ENCODE measurements around the gene GNE.
"Not testable (repeated sequence)": the region's sequence is repeated elsewhere in the genome, so short reads cannot be mapped to it uniquely, and the experiment has no call there.

The GNE gene, protein sequence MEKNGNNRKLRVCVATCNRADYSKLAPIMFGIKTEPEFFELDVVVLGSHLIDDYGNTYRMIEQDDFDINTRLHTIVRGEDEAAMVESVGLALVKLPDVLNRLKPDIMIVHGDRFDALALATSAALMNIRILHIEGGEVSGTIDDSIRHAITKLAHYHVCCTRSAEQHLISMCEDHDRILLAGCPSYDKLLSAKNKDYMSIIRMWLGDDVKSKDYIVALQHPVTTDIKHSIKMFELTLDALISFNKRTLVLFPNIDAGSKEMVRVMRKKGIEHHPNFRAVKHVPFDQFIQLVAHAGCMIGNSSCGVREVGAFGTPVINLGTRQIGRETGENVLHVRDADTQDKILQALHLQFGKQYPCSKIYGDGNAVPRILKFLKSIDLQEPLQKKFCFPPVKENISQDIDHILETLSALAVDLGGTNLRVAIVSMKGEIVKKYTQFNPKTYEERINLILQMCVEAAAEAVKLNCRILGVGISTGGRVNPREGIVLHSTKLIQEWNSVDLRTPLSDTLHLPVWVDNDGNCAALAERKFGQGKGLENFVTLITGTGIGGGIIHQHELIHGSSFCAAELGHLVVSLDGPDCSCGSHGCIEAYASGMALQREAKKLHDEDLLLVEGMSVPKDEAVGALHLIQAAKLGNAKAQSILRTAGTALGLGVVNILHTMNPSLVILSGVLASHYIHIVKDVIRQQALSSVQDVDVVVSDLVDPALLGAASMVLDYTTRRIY

DNA sequence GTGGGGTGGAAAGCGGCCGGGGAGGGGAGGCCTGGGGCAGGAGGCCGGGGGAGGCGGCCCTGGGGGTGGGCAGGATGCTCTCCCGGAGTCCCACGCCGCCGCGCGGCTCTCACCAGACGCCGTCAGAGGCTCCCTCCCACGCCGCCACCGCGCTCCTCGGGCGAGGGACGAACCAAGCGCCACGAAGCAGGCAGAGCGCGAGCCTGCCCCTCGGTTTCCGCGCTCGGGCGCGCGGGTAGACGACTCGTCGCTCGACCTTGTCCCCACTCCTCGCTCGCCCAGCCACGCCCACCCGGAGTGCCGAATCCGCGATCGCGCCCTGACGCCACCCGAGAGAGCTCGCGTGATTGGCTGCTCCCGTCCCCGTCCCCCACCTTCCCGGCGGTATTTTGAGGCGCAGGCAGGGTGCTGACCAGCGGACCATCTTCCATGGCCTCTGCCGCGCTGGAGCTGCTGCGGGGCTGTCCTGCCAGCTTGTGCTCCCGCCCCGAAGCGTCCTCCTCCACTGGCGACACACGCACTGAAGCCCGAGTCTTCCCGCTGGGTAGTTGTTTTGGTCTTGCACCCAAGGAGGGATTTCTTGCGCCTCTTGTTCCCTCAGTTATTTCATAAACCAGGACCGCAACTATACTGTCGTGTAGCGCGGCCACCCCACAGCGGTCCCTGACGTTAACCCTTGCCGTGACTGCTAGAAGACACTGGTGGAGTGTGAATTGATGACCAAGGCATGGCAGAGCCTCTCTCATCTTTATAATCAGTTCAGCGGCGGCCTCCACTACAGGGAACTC, at the start of gene GNE:
TSS of gene GNE (minus strand) at position 241 of the 788 bp plus-strand sequence. CDS start 9,093 bp downstream, outside the sequence.
- DNase-seq: peak; percentile 95

DNA sequence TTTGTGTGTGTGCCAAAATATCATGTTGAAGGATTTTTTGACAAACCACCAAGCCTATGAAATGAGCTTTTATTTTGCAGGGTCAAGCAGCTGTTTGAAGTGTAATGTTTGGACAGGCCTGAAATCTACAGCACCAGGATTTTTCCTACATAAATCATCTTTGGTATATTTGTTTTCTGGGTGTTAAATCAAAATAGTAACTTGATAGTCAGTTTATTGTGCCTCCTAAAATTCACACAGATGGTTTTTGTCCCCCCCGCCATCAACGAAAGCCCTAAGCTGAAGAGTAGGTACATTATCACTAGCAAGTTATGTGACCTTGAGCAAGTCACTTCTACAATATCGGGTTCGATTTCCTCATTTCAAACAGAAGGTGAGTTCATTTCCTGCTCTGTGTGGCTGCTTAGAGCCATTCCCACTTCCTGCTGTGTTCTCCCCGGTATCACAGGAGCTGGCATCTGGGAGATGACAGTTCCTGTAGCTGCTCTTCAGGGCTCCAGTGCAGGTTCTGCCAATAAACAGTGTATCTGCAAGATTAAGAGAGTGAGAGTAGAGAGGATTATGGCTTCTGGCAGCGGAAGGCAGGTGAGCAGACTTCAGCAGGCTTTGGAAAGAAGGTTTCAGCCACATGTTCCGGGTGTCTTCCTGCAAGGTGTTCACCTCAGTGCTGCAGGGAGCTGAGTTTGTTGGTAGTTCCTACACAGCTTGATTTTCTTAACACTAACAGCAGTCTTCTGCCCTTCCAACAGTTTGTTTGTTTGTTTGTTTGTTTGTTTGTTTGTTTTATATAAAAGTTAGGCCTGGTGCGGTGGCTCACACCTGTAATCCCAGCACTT, 48.4 kb upstream of the GNE start:
- DNase-seq: no peak

DNA sequence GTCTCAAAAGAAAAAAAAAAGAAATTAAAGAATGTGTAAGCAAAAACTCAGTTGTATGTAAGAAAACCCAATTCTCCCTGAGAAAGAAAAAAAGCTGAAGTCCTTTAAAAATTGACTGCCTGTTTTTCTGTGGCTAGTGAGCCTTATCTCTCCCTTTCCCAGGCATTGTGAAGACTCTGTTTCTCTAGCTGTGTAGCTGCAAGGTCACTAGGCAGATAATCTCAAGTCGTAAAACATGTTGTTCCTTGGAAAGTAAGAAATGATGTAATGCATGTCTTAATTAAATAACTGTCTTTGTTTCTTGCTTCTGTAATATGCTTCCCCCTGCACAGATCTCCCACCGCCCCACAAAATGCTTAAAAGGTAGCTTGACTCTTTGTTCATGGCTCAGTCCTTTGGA, 46.1 kb upstream of the GNE start:
- DNase-seq: not testable (repeated sequence)

DNA sequence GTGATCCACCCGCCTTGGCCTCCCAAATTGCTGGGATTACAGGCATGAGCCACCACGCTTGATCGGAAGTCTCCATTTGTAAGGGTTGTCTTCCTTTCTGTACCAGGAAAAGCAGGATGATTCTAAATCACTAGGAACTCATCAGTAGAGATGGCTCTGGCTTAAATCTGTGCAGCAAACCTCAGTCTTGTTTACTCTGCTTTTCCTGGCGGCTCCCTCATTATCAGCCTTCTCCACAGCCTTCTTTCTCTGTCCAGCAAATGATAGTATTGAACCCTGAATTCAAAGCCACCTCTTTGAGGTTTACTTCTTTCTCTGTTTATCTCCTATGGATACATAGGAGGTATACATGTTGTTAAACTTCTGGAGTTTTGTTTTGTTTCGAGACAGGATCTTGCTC, 43.0 kb upstream of the GNE start:
- no peak for DNase-seq

DNA sequence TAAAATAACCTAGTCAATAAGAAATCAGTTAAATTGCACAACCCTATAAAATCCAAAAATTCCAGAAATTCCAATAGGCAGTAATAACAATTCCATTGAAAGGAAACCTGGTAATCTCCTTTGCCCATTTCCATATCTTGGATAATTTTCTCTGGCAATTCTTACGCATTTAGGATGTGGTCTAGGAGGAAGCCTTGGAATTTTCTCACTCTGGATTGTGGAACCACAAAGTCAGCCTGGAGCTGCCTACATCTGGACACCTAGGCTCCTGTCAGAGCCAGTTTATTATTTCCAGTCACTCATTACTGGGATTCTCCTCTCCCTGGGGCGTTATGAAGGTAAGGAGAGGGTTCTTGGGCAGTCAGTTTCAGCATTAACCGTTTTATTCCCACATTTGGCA, 40.3 kb upstream of the GNE start:
- no peak for DNase-seq

DNA sequence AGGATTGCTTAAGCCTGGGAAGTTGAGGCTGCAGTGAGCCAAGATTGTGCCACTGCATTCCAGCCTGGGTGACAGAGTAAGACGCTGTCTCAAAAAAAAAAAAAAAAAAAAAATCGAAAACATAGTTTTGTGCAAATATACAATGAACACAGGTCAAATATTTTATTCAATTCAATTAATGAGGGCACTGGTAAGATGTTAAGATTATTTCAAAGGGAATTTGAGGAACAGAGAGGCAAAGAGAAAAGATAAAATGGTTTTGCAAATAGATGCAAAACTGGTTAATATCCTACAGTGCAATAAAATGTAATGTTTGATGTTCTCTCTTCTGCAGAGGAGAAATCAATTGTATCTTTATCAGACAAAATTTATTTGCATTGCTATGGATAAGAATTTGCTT, 39.5 kb upstream of the GNE start:
- no peak for DNase-seq

DNA sequence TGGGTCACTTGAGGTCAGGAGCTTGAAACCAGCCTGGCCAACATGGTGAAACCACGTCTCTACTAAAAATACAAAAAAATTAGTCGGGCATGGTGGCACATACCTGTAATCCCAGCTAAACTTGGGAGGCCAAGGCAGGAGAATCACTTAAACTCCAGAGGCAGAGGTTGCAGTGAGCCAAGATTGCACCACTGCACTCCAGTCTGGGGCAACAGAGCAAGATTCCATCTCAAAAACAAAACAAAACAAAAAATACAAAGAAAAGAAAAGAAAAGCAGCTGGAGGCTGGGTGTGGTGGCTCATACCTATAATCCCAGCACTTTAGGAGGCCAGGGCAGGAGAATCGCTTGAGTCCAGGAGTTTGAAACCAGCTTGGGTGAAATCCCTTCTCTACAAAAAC, 36.7 kb upstream of the GNE start:
- DNase-seq: not testable (repeated sequence)

DNA sequence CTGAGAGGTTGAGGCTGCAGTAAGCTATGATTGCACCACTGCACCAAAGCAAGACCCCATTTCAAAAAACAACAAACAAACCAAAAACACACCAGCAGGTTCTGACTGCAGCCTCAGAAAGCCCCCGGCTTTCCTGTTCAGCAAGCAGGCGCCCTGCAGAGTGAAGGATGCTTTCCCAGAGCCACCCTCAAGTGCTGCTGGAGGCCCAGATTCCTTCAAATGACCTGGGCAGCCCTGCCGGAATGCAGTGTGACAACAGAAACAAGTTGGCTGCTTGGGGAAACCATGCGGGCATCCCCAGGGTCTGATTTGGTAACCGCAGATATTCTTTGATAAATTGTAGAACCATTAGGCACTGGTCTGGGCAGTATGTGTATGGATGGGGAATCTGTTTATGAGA, 35.7 kb upstream of the GNE start:
- no peak for DNase-seq

DNA sequence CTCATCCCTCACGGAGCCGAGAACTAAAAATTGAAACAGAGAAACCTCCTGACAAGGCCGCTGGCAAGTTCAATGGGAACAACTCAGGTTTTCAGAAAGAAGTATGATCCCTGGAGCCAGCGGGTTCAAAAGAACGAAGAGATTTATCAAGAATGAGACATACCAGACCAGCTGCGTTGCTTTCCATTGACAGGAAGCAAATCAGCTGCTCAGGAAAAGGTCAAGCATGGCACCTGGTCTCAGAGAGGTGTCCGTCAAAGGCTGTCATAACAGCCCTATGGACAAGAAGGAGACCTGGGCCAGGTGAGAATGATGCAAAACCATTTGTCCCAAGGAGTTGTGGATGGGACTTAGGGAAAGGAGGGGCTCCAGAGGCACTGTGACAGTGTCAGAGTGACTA, 34.9 kb upstream of the GNE start:
- DNase-seq: no peak

DNA sequence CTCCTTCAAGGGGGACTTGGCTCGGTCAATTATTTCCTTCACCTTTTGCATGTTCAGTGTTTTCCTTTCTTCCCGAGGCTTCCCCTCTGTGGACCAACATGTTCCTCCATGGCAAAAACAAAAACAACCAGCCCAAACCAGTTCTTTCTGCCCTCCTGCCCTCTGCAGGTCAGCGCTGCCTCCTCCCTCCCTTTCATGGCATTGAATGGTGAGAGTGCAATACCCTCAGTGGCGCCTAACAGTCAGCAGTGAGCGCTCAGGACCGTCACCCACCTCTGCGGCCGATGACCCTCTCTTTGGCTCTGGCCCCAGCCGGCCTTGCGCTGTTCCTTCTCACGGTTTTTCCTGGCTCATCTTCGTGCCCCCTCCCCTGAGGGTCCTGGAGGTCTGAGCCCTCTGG, 34.4 kb upstream of the GNE start:
- DNase-seq: no peak

DNA sequence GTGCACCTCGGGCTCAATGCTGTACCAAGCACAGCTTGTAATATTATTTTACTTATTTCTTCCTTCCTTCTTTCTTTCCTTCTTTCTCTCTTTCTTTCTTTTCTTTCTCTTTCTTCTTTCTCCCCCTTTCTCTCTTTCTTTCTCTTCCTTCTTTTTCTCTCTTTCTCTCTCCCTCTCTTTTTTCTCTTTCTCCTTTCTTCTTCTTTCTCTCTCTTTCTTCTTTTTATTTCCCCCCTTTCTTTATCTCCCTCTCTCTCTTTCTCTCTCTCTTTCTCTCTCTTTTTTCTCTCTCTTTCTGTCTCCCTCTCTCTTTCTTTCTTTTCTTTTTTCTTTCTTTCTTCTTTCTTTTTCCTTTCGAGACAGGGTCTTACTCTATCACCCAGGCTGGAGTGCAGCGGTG, 32.7 kb upstream of the GNE start:
- DNase-seq: no peak

DNA sequence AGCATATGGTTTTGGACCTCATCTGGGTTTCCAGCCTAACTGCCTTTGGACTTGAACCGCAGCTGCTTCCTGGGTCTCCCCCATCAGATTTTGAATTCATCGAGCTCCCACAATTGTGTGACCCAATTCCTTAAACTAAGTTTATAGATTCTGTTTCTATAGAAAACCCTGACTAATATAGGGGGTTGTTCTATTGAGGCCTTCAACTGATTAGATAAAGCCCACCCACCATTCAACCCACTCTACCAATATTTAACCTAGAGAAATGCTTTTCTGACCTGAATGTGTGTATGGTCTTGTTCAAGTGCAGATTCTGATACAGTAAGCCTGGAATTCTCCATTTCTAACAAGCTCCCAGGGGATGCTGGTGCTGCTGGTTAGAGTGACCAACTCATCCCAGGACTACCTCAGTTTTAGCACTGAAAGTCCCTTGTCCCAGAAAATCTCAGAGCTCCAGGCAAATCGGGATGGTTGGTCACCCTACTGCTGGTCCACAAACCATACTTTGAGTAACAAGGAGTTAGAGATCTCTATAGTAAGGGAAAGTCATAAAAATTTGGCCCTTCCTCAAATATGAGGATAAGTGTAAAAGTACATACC, 31.7 kb upstream of the GNE start:
- no peak for DNase-seq

DNA sequence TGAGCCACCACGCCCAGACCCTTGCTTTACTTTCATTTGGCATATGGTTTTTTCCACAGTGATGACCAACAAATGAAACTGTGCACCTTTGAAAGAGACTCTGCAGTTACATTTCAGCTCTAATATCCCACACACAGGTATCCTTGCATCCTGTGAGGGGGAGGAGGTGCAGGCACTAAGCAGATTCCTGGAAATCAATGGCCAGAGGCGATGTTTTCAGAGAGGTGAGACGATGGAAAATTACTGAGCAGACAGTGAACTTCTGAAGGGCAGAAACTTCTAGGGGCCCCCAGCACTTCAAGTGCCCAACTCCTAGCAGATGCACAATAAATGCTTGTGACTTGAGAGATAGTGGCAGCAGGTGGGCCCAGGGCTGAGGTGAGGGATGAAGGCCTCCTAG, 29.8 kb upstream of the GNE start:
- no peak for DNase-seq

DNA sequence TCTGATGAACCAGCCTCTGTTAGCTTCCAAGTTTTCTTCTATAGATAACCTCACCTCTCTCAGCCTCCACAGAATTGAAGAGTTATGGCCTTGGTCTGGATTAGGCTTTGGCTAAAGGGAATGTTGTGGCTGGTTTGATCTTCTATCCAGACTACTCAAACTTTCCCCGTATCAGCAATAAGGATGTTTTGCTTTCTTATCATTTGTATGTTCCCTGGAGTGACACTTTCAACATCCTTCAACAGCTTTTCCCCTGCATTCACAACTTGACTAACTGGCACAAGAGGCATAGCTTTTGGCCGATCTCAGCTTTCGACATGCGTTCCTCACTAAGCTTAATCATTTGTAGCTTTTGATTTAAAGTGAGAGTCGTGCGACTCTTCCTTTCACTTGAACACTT, 28.1 kb upstream of the GNE start:
- no peak for DNase-seq

DNA sequence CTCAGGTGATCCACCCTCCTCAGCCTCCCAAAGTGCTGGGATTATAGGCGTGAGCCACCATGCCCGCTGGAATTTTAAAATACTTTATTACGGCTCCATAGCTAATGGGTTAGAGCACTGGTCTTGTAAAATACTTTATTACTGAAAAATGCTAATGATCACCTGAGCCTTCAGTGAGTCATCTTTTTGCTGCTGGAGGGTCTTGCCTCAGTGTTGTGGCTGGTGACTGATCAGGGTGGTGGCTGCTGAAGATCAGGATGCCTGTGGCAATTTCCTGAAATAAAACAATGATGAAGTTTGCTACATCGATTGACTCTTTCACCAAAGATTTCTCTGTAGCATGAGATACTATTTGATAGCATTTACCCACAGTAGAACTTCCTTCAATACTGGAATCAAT, 26.0 kb upstream of the GNE start:
- DNase-seq: no peak

DNA sequence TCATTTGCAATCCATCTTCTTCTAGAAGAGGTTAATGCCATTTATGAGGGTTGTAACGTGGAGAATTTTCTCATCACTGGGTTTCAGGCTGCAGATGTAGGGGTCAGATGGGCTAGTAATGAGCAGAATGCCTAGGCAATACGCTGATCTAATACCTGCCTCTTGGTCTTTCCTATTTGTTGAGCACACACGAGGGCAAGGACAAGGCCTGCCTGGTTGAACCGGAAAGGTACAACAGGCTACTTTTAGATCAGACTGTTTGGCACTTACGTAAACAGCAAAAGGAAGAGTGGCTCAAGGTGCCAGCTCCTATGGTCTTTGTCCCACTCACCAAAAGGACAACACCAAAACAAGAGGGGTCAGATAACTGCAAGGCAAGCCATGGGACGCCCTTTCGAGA, 24.0 kb upstream of the GNE start:
- DNase-seq: no peak

DNA sequence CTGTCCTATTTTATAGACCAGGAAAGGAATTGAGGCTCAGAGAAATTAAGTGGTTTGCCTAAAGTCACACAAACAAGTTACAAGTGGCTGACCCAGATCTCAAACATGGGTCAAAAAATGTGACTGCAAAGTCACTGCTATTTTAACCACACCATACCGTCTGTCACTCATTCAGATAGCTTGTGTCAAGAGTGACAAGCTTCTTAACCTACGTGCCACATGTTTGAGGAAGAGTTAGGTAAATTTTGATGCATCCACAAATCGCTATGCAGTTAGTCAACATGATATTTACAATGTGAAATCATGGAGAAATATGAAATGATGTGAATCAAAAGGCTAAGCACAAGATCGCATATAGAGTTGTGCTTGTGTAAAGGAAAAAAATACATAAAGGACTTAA, 22.7 kb upstream of the GNE start:
- no peak for DNase-seq

DNA sequence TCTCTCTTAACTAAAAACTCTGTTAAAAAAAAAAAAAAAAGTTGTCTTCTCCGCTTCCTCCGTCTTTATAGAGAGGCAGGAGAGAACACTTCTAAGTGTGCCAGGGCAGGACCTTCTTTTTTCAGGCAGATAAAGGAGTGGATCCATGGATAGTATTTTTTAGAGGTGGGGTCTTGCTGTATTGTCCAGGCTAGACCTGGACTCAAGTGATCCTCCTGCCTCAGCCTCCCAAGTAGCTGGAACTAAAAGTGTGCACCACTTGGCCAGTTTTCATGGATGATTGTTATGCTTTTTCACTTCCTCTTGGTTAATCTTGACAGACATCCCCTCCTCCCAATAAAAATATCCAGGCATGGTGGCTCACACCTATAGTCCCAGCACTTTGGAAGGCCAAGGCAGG, 20.0 kb upstream of the GNE start:
- DNase-seq: no peak

DNA sequence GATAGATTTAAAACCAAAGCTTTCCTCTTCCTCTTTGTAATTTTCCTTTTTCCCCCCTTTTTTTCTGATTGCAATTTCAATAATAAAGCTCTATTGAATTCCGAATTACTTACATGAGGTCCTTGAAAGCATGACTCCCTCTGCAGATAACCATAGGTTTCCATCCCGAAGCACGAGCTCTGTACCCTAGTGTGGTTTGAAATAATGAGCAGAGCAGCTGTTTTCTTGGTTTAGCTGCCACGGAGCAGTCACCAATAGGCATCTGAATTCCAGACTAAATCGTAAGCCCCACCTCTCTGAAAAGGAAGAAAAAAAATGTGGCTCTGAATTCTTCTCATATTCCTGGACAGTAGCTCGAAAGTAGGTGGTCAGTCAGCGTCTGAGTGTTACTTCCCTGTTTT, 18.5 kb upstream of the GNE start:
- DNase-seq: no peak

DNA sequence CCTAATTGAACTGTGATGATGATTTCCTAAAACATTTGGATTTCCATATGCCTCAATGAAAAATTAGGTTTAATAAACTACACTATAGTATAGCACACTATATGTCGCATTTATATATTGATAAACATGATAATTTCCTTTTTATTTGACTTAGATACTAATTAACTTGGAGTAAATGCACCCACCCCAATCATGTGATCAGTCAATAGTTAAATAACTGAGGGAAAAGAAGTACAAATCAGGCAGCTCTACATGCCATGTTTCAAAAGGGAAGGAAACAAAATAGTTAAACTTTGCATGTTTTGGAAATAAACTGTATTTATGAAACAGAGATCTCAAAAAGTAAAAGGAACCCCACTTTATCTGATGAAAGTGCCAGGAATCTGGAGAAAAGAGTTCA, 18.0 kb upstream of the GNE start:
- no peak for DNase-seq

DNA sequence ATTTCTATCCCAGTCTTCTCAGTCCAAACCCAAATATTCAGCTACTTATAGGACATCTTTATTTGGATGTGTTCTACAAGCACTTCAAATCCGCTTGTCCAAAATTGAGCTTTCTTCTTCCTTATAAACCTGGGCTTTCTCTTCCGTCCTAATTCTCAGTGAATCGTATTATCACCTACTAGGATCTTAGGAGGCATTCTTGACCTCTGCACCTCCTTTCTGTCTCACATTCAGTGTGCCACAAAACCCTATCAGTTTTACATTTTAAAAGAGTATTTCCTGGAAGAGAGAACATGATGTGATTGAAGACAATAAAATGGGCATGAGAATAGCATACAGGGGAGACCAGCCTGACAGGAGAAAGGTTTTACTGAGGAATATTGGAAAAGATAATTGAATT, 16.8 kb upstream of the GNE start:
- no peak for DNase-seq

DNA sequence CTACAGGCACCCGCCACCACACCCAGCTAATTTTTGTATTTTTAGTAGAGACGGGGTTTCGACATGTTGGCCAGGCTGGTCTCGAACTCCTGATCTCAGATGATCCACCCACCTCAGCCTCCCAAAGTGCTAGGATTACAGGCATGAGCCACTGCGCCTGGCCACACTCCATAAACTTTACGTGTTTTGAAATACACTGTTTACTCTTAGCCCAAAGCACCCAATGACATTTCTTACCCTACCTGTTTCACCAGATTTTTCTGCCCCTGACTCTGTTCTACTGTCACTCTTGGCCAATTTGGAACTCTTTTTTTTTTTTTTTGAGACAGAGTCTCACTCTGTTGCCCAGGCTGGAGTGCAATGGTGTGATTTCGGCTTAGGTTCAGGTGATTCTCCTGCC, 15.1 kb upstream of the GNE start:
- DNase-seq: not testable (repeated sequence)

All from CD4-positive, alpha-beta T cell treated with Interferon gamma for 1 hour (primary cell).